Measurements from ENCODE around the gene SYDE2. TPM values are rescaled to one million over a fixed set of nuclear protein-coding genes. Genes with fewer than 3 reads are reported as not detected.

Gene SYDE2
- total RNA-seq, 4 donors from 2014 or later: 75.5 to 119 (median 99.3) TPM

- Histone ChIP-seq H3K9me3 (no peaks in the 10 kb centered on the region), H3K27ac (replicated peaks in 1 of 4) (peak overlapping the region; percentile 68 to 78 (median 70)), H3K4me1 (peaks cover 15 to 80% (median 71%) of the 10 kb centered on the region in 4 donors), H3K36me3 (no peaks in the 10 kb centered on the region), H3K4me3 (no peak overlapping the region), H3K27me3 (no peaks in the 10 kb centered on the region)
- intact Hi-C loops (cut with DNase I): no loop called here
- TF ChIP-seq POLR2AphosphoS5 (IDR thresholded peaks at IDR 0.05) (no peak), POLR2A (IDR thresholded peaks at IDR 0.05; ENCODE audit: low read depth) (no peak), EP300 (IDR thresholded peaks at IDR 0.05) (no peak)
- TF ChIP-seq, protein P1, sequence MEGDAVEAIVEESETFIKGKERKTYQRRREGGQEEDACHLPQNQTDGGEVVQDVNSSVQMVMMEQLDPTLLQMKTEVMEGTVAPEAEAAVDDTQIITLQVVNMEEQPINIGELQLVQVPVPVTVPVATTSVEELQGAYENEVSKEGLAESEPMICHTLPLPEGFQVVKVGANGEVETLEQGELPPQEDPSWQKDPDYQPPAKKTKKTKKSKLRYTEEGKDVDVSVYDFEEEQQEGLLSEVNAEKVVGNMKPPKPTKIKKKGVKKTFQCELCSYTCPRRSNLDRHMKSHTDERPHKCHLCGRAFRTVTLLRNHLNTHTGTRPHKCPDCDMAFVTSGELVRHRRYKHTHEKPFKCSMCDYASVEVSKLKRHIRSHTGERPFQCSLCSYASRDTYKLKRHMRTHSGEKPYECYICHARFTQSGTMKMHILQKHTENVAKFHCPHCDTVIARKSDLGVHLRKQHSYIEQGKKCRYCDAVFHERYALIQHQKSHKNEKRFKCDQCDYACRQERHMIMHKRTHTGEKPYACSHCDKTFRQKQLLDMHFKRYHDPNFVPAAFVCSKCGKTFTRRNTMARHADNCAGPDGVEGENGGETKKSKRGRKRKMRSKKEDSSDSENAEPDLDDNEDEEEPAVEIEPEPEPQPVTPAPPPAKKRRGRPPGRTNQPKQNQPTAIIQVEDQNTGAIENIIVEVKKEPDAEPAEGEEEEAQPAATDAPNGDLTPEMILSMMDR (IDR thresholded peaks at IDR 0.05): no peak
- no peak for DNase-seq (ENCODE audit: extremely low spot score)
Measured at GRCh38 chr1:85224295-85224694, 23.5 kb upstream of the SYDE2 start.

DNA sequence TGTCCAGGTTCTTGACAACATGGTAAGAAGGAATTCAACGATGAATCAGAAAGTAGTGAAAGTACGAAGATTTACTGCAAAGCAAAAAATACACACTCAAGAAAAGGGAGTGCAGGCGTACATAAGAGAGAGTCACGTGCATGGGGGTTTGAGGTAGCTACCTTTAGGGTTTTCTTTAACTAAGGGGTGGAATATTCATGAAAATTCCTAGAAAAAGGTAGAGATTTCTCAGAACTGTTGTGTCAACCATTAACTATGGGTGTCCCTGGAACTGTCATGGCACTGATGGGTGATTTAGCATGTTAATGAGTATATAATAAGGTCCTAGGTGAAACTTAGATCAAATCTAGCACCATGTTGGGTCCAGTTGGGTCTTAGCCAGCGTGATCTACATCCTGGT lies 22.5 kb upstream of the SYDE2 start:
- Histone ChIP-seq H3K9me3 (no peaks in the 10 kb centered on the region), H3K27ac (replicated peaks in 1 of 4) (peak overlapping the region; percentile 36 to 78 (median 74)), H3K36me3 (no peaks in the 10 kb centered on the region), H3K4me3 (no peak overlapping the region), H3K4me1 (peaks cover 15 to 79% (median 67%) of the 10 kb centered on the region in 4 donors), H3K27me3 (no peaks in the 10 kb centered on the region)
- no peak for DNase-seq (ENCODE audit: extremely low spot score)
- TF ChIP-seq EP300 (IDR thresholded peaks at IDR 0.05): no peak
- TF ChIP-seq, protein P1 (IDR thresholded peaks at IDR 0.05): no peak
- TF ChIP-seq POLR2A (IDR thresholded peaks at IDR 0.05; ENCODE audit: low read depth): no peak
- TF ChIP-seq POLR2AphosphoS5 (IDR thresholded peaks at IDR 0.05): no peak
- 71% methylated on average over 5 of the region's 5 CpGs for WGBS
- intact Hi-C loops (cut with DNase I): no loop called here

DNA sequence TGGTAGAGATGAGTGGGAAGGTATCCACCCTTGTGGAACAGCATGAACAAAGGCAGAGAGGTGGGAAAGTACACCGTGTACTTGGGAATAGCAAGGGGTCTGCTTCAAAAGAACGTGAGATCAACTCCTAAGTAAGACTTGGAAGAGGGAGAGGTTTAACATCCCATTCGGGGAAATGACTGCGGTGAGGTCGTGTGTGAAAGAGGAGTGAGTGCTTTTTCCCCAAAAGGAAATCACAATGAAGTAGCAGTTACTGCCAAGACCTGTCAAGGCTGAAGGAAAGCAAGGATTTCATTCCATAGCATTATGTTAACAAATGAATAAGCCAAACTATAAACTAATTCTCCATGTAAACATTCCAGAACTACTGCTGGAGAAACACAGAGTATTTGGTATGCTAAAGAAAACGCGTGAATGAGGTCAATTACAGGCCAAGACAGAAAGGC lies 20.0 kb upstream of the SYDE2 start:
- no peak for DNase-seq (ENCODE audit: extremely low spot score)
- WGBS: 22% methylated on average over 7 of the region's 7 CpGs

DNA sequence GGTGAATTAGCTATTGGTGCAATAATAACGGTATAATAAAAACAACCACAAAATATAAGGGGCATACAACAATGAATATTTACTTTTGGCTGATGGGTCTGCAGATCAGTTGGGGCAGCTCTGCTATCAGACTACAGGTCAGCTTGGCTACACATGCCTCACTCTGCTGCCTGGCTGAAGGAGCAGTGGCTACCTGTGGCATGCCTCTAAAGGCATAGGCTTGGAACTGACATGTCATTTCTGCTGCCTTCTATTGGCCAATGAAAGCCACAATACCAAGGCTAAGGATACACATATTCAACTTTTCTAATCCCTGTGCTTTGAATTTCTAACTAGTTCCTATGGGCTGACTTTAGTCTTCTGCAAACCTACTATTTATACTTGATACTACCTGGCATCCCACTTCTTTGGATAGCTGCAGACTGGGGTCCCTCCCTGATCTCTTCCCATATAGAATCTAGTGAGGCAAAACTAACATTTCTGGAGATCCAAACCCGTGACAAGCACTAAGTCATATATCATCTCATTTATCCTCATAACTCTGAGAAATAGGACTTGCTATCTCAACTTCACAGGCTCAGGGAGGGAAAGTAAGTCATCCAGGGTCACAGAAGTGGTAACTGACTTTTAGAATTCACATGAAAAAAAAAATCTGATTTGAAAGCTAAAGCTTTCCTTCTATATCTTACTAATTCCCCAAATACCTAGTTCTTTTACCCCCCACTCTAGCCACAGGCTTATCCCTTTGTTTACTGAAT lies 19.2 kb upstream of the SYDE2 start:
- Histone ChIP-seq H3K4me1 (peaks cover 8 to 71% (median 63%) of the 10 kb centered on the region in 4 donors), H3K27ac (replicated peaks in 1 of 4) (peak overlapping the region; percentile 70 to 78 (median 78))

More for the DNA sequence above, 20.0 kb upstream of the SYDE2 start:
- H3K4me1 ChIP-seq: peaks cover 15 to 71% (median 64%) of the 10 kb centered on the region in 4 donors
- TF ChIP-seq POLR2A (IDR thresholded peaks at IDR 0.05; ENCODE audit: low read depth) (no peak), EP300 (IDR thresholded peaks at IDR 0.05) (peak; percentile 83), POLR2AphosphoS5 (IDR thresholded peaks at IDR 0.05) (peak; percentile 66 to 84)
- intact Hi-C loops (cut with DNase I): no loop called here
- H3K27me3 ChIP-seq: no peaks in the 10 kb centered on the region
- peak overlapping the region in 1 of 4 donors; percentile 11 for H3K4me3 ChIP-seq
- no peaks in the 10 kb centered on the region for H3K36me3 ChIP-seq
- no peaks in the 10 kb centered on the region for H3K9me3 ChIP-seq
- H3K27ac ChIP-seq (replicated peaks in 1 of 4): peak overlapping the region; percentile 70 to 78 (median 78)

DNA sequence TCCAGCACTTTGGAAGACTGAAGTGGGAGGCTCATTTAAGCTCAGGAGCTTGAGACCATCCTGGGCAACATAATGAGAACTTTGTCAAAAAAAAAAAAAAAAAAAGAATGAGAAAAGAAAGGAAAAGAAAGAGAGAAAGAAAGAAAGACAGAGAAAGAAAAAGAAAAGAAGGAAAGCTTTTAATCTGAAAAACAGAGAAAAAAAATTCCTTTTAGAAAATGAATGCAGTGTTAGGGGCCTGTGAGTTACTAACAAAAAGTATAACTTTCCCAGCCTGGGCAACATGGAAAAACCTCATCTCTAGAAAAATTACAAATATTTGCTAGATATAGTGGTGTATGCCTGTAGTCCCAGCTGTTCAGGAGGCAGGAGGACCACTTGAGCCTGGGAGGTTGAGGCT lies 15.9 kb upstream of the SYDE2 start:
- intact Hi-C loops (cut with DNase I): no loop called here
- Histone ChIP-seq H3K27ac (replicated peaks in 1 of 4) (no peak overlapping the region), H3K27me3 (no peaks in the 10 kb centered on the region), H3K9me3 (no peaks in the 10 kb centered on the region), H3K4me3 (no peak overlapping the region), H3K36me3 (no peaks in the 10 kb centered on the region), H3K4me1 (peaks cover 0 to 51% (median 41%) of the 10 kb centered on the region in 4 donors)
- TF ChIP-seq EP300 (IDR thresholded peaks at IDR 0.05) (no peak), POLR2A (IDR thresholded peaks at IDR 0.05; ENCODE audit: low read depth) (no peak), POLR2AphosphoS5 (IDR thresholded peaks at IDR 0.05) (no peak)
- TF ChIP-seq, protein P1 (IDR thresholded peaks at IDR 0.05): no peak
- no peak for DNase-seq (ENCODE audit: extremely low spot score)

More for the DNA sequence above, 19.2 kb upstream of the SYDE2 start:
- 74% methylated on average over 2 of the region's 2 CpGs for WGBS
- no peak for DNase-seq (ENCODE audit: extremely low spot score)
- intact Hi-C loops (cut with DNase I): no loop called here
- Histone ChIP-seq H3K4me3 (peak overlapping the region in 1 of 4 donors; percentile 11), H3K27me3 (no peaks in the 10 kb centered on the region), H3K9me3 (no peaks in the 10 kb centered on the region), H3K36me3 (no peaks in the 10 kb centered on the region)
- TF ChIP-seq POLR2A (IDR thresholded peaks at IDR 0.05; ENCODE audit: low read depth) (no peak), EP300 (IDR thresholded peaks at IDR 0.05) (no peak), POLR2AphosphoS5 (IDR thresholded peaks at IDR 0.05) (no peak)
- TF ChIP-seq, protein P1 (IDR thresholded peaks at IDR 0.05): no peak
